HepG2 (cell line): Measurements from ENCODE around the gene SSR2. TPM values are rescaled to one million over a fixed set of nuclear protein-coding genes. Genes with fewer than 3 reads are reported as not detected.

Experiments
- ATAC-seq: fragments of 200-7000 bp; cut with Tn5 transposase; 3 replicates; pipeline ENCODE4 v1.9.1; 2020; ENCODE audit warnings: mild to moderate bottlenecking, moderate library complexity
- BruUV-seq: library from RNA; stranded (reverse); fragments of 400-500 nt; replicated peaks from 2 replicates; lab custom pipeline; 2021; lab: Mats Ljungman, UMichigan
- CTCF ChIA-PET: fragments of 300-600 bp; formaldehyde crosslinking; extraction: SDS; loops from one replicate; lab custom pipeline; 2021; ENCODE audit warnings: low total read pairs, inconsistent platforms, low intra/inter-chr PET ratio; lab: Yijun Ruan, JAX
- POLR2A ChIA-PET: fragments of 350-600 bp; sonication (Branson Sonifier 250); formaldehyde crosslinking; loops from one replicate; lab custom pipeline; 2020; ENCODE audit warnings: antibody characterized with exemption, inconsistent platforms; lab: Yijun Ruan, JAX
- DNase-seq: peaks from one replicate; pipeline ENCODE4 v3.0.0-alpha.2; 2015; ENCODE audit warnings: low spot score
- FAIRE-seq: peaks from 3 replicates; lab custom pipeline; 2011; peaks lifted over from hg19 to GRCh38; lab: Jason Lieb, UNC
- H2AFZ ChIP-seq: one replicate; pipeline ENCODE4 v1.6.1; 2011; ENCODE audit warnings: low read length, inconsistent platforms
- H3K27ac ChIP-seq: fragments of 300-600 bp; 3 replicates; pipeline ENCODE4 v1.8.0; 2011; ENCODE audit warnings: mixed run types, mild to moderate bottlenecking, mixed read lengths, low read length, inconsistent platforms; ENCODE audit not compliant: insufficient read depth; ENCODE audit errors: extremely low read length
- H3K27me3 ChIP-seq, 2 experiments: fragments of 200-600 bp in 1 of 2; 2 replicates in 1 of 2; 3 replicates in 1 of 2; pipeline versions ENCODE4 v1.6.0 to v1.8.0; 2011; ENCODE audit warnings: low read length in 2 of 2, mild to moderate bottlenecking in 2 of 2, moderate library complexity in 2 of 2, inconsistent platforms in 1 of 2; ENCODE audit not compliant: insufficient read depth in 2 of 2, control insufficient read depth in 1 of 2
- H3K36me3 ChIP-seq, 2 experiments: fragments of 200-600 bp in 1 of 2; replicated peaks in 1 of 2; 2 replicates in 1 of 2; 3 replicates in 1 of 2; pipeline versions ENCODE4 v1.5.1 to v1.8.0; 2011; ENCODE audit warnings: low read length in 2 of 2, inconsistent platforms in 1 of 2; ENCODE audit not compliant: insufficient read depth in 2 of 2, control insufficient read depth in 1 of 2
- H3K4me1 ChIP-seq: 2 replicates; pipeline ENCODE4 v1.5.1; 2012; ENCODE audit warnings: low read length, inconsistent platforms; ENCODE audit not compliant: insufficient read depth
- H3K4me2 ChIP-seq: 2 replicates; pipeline ENCODE4 v1.6.0; 2011; ENCODE audit warnings: low read depth, low read length, inconsistent platforms
- H3K4me3 ChIP-seq, 3 experiments: fragments of 200-600 bp in 1 of 3; sonication (generic), shearing (Covaris generic) in 1 of 3; replicated peaks in 1 of 3; 2 replicates each; pipeline ENCODE4 v1.5.1; 2011 to 2016; ENCODE audit warnings: low read length in 3 of 3, inconsistent platforms in 2 of 3, low read depth in 2 of 3, mild to moderate bottlenecking in 2 of 3, control low read depth in 1 of 3, mixed read lengths in 1 of 3; ENCODE audit not compliant: insufficient read depth in 1 of 3
- H3K79me2 ChIP-seq: one replicate; pipeline ENCODE4 v1.6.1; 2011; ENCODE audit warnings: low read length, inconsistent platforms; ENCODE audit not compliant: insufficient read depth
- H3K9ac ChIP-seq: 2 replicates; pipeline ENCODE4 v1.6.0; 2011; ENCODE audit warnings: mild to moderate bottlenecking, low read depth, low read length, inconsistent platforms; ENCODE audit not compliant: insufficient read depth
- H3K9me3 ChIP-seq: 2 replicates; pipeline ENCODE4 v1.5.1; 2012; ENCODE audit warnings: mild to moderate bottlenecking, low read length
- H4K20me1 ChIP-seq: 2 replicates; pipeline ENCODE4 v1.6.0; 2011; ENCODE audit warnings: inconsistent platforms, mild to moderate bottlenecking, low read length, moderate library complexity; ENCODE audit not compliant: insufficient read depth
- CEBPZ ChIP-seq: IDR thresholded peaks from 2 replicates; pipeline ENCODE4 v1.6.1; 2012; ENCODE audit warnings: low read length, improper control_type of control experiment
- CTCF ChIP-seq: sonication (generic); formaldehyde crosslinking; IDR thresholded peaks from 2 replicates; pipeline ENCODE4 v1.5.0; 2020; ENCODE audit warnings: mild to moderate bottlenecking, missing genetic modification reagents, moderate library complexity
- HNRNPUL1 ChIP-seq: fragments of 200-400 bp; formaldehyde crosslinking; IDR thresholded peaks from 2 replicates; pipeline ENCODE4 v1.6.1; 2017; ENCODE audit warnings: low read depth, mild to moderate bottlenecking, low read length, moderate library complexity
- MATR3 ChIP-seq: sonication (generic); formaldehyde crosslinking; IDR thresholded peaks from 2 replicates; pipeline ENCODE4 v1.4.0; 2020; ENCODE audit warnings: missing genetic modification reagents
- NCOR1 ChIP-seq: fragments of 200-600 bp; sonication (generic); IDR thresholded peaks from 2 replicates; pipeline ENCODE4 v1.7.0; 2017; ENCODE audit warnings: antibody characterized with exemption, low read length, borderline replicate concordance
- PITX1 ChIP-seq: sonication (generic); formaldehyde crosslinking; IDR thresholded peaks from 2 replicates; pipeline ENCODE4 v1.5.1; 2020; ENCODE audit warnings: mild to moderate bottlenecking, missing genetic modification reagents
- ZBTB38 ChIP-seq: sonication (generic); formaldehyde crosslinking; IDR thresholded peaks from 2 replicates; pipeline ENCODE4 v1.5.1; 2020; ENCODE audit warnings: mild to moderate bottlenecking, missing genetic modification reagents
- ZNF329 ChIP-seq: sonication (generic); formaldehyde crosslinking; IDR thresholded peaks from 2 replicates; pipeline ENCODE4 v1.9.0; 2021; ENCODE audit warnings: low read depth, mild to moderate bottlenecking, missing genetic modification reagents
- ZNF547 ChIP-seq: sonication (generic); formaldehyde crosslinking; IDR thresholded peaks from 2 replicates; pipeline ENCODE4 v1.5.1; 2020; ENCODE audit warnings: mild to moderate bottlenecking, missing genetic modification reagents
- WGBS: methylation state at CpG from one replicate; pipeline ENCODE4 v1.1.6; 2017; ENCODE audit warnings: low lambda C conversion rate; 5-methylcytosine and 5-hydroxymethylcytosine counted together
- in situ Hi-C: cut with HindIII; loops from 2 replicates; pipeline ENCODE4 v1.10.0; 2017; ENCODE audit warnings: low pct_unique_long_range_greater_than_20kb; ENCODE audit not compliant: extremely low pct_ligation_motif_present
- intact Hi-C: fragments of 100-400 bp; cut with micrococcal nuclease; formaldehyde crosslinking; loops from one replicate; pipeline ENCODE4 v1.10.0; 2022; ENCODE audit not compliant: unreplicated experiment
- polyA plus RNA-seq, 8 experiments: library from polyadenylated mRNA; depleted of rRNA in 3 of 8; stranded (reverse) in 7 of 8; unstranded in 1 of 8; fragments of >200 nt; fragmentation: Illumina TruSeq in 4 of 8; extraction: Trizol in 4 of 8; gene quantifications; 2 replicates each; pipeline versions ENCODE4 v1.2.1 to v1.2.3, GENCODE V29; 2011 to 2016; ENCODE audit warnings: low read depth in 4 of 8, missing spikeins in 1 of 8, mixed read lengths in 1 of 8; ENCODE audit not compliant: insufficient read depth in 1 of 8
- total RNA-seq, 5 experiments: library from RNA; depleted of rRNA; stranded (reverse); fragments of >200 nt; fragmentation: Illumina TruSeq; extraction: Trizol; gene quantifications; 2 replicates each; pipeline ENCODE4 v1.2.3, GENCODE V29; 2016; ENCODE audit warnings: low read depth in 1 of 5
- TF ChIP-seq, protein P1 (sequence below): sonication (generic); formaldehyde crosslinking; IDR thresholded peaks from 2 replicates; pipeline ENCODE4 v1.4.0; 2020; ENCODE audit warnings: missing genetic modification reagents; ENCODE audit errors: not compliant biosample characterization

Gene SSR2
- total and polyA plus RNA-seq, 2 of the 13 experiments (the other 11 are each of a cell fraction or from before 2014, with no cell fraction given), result 284 to 461 TPM

- POLR2A ChIA-PET, result interaction anchor here (2.9 kb wide), 1 partner anchor 18 kb away, joined by 17 read pairs; no protein-coding TSS in a partner anchor
- no peak for ATAC-seq
- TF ChIP-seq CEBPZ, result no peak
- TF ChIP-seq NCOR1, result no peak
- no peak for TF ChIP-seq ZNF329
- Histone ChIP-seq H3K9me3 (no peaks in the 10 kb centered on the region), H3K4me3 (no peak overlapping the region), H3K4me1 (peaks cover 19% of the 10 kb centered on the region), H3K27ac (no peak overlapping the region), H3K9ac (no peak overlapping the region), H3K4me2 (no peak overlapping the region), H3K27me3 (no peaks in the 10 kb centered on the region), H3K79me2 (no peaks in the 10 kb centered on the region), H2AFZ (no peak overlapping the region), H4K20me1 (no peaks in the 10 kb centered on the region; the same call in 1 of the 2 replicates), H3K36me3 (peaks cover 38 to 71% of the 10 kb centered on the region in 2 experiments)
- CTCF ChIA-PET, result no interaction called here
- WGBS, result 100% methylated on average over 8 of the region's 18 CpGs
- in situ Hi-C loops (no loop called here), intact Hi-C loops (no loop called here)
- DNase-seq, result no peak
- no peak for FAIRE-seq
- BruUV-seq, result no TSS peak
These were observed 58.0 kb downstream of the SSR2 start for GRCh38 chr1:155962599-155963211.

- H3K27me3 ChIP-seq, result no peaks in the 10 kb centered on the region
- H3K4me1 ChIP-seq, result peaks cover 12% of the 10 kb centered on the region
- H2AFZ ChIP-seq, result no peak overlapping the region
- intact Hi-C loops, result no loop called here
- no peaks in the 10 kb centered on the region for H3K79me2 ChIP-seq
- peak; percentile 31; the same call in 2 of the 3 replicates for ATAC-seq
- no peaks in the 10 kb centered on the region; the same call in 1 of the 2 replicates for H4K20me1 ChIP-seq
- FAIRE-seq, result no peak
- H3K27ac ChIP-seq, result no peak overlapping the region
- WGBS, result 82% methylated on average over 14 of the region's 14 CpGs
- H3K36me3 ChIP-seq, result peaks cover 38 to 78% of the 10 kb centered on the region in 2 experiments
- no peak for DNase-seq
- in situ Hi-C loops, result no loop called here
- no peak overlapping the region for H3K9ac ChIP-seq
- H3K9me3 ChIP-seq, result no peaks in the 10 kb centered on the region
- ChIA-PET CTCF (no interaction called here), POLR2A (interaction anchor here (2.9 kb wide), 1 partner anchor 17 kb away, joined by 17 read pairs; no protein-coding TSS in a partner anchor)
- H3K4me3 ChIP-seq, result no peak overlapping the region
- H3K4me2 ChIP-seq, result no peak overlapping the region
- no TSS peak for BruUV-seq
- TF ChIP-seq, protein P1, sequence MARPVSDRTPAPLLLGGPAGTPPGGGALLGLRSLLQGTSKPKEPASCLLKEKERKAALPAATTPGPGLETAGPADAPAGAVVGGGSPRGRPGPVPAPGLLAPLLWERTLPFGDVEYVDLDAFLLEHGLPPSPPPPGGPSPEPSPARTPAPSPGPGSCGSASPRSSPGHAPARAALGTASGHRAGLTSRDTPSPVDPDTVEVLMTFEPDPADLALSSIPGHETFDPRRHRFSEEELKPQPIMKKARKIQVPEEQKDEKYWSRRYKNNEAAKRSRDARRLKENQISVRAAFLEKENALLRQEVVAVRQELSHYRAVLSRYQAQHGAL (CRISPR knock-in tag), result no peak
- TF ChIP-seq PITX1 (no peak), HNRNPUL1 (no peak), MATR3 (no peak), CTCF (peak; percentile 17; the same call in 1 of the 2 replicates), ZBTB38 (peak; percentile 82), ZNF547 (no peak)
These were observed 58.8 kb downstream of the SSR2 start for GRCh38 chr1:155961937-155962336.
